ENCODE data around the gene SCN2A. TPM values are rescaled to one million over a fixed set of nuclear protein-coding genes. Genes with fewer than 3 reads are reported as not detected.

Gene SCN2A
- total and polyA plus RNA-seq, 2 donors (not counting 1 experiment from before 2014, with no cell fraction given) = 0.22 to 0.24 TPM

GRCh38 chr2:165382362-165382761 is 143.1 kb downstream of the SCN2A start:
- intact Hi-C loops (cut with micrococcal nuclease) = no loop called here
- ChIA-PET POLR2A (no interaction called here), CTCF (no interaction called here)
- H3K9ac ChIP-seq (ENCODE audit: low read length) = no peak overlapping the region
- no peak overlapping the region for H3K4me3 ChIP-seq (ENCODE audit: control extremely low read depth in 1 of 5, extremely low read depth in 1 of 5, insufficient read depth in 1 of 5, low read depth in 2 of 5, low read length in 4 of 5)
- ATAC-seq (ENCODE audit: low read depth) (no peak), DNase-seq (no peak)
- H3K27ac ChIP-seq (ENCODE audit: low read length in 2 of 2) = no peak overlapping the region
- no peak overlapping the region for H3K4me2 ChIP-seq (replicated peaks; ENCODE audit: low read depth, low read length, poor library complexity, severe bottlenecking)
- H3K27me3 ChIP-seq (replicated peaks in 1 of 4; ENCODE audit: control extremely low read depth in 1 of 4, control insufficient read depth in 3 of 4, insufficient read depth in 4 of 4, low read length in 3 of 4) = no peaks in the 10 kb centered on the region
- H3K79me2 ChIP-seq (ENCODE audit: control insufficient read depth, insufficient read depth, low read length) = no peaks in the 10 kb centered on the region
- H3K4me1 Mint-ChIP-seq = no peaks in the 10 kb centered on the region
- H4K20me1 ChIP-seq (ENCODE audit: control insufficient read depth, insufficient read depth, low read length, poor library complexity, severe bottlenecking) = no peaks in the 10 kb centered on the region
- H3K36me3 ChIP-seq (replicated peaks in 1 of 2; ENCODE audit: control extremely low read depth in 1 of 2, control insufficient read depth in 1 of 2, extremely low read depth in 1 of 2, insufficient read depth in 2 of 2, low read length in 1 of 2) = no peaks in the 10 kb centered on the region
- no peaks in the 10 kb centered on the region for H3K9me3 ChIP-seq (ENCODE audit: control extremely low read depth in 1 of 3, control insufficient read depth in 2 of 3, insufficient read depth in 1 of 3, low read length in 2 of 3)
- no peak overlapping the region for H3K4me3 Mint-ChIP-seq
- no peaks in the 10 kb centered on the region for H3K27me3 Mint-ChIP-seq
- no peaks in the 10 kb centered on the region for H3K9me3 Mint-ChIP-seq (ENCODE audit: insufficient read depth)
- H3K4me1 ChIP-seq (ENCODE audit: control insufficient read depth in 2 of 2, insufficient read depth in 2 of 2, low read length in 2 of 2) = no peaks in the 10 kb centered on the region
- TF ChIP-seq CTCF (IDR thresholded peaks at IDR 0.05) (no peak), EZH2 (IDR thresholded peaks at IDR 0.05; ENCODE audit: borderline replicate concordance, insufficient read depth, low read depth, low read length, poor library complexity, severe bottlenecking) (no peak)
- WGBS (ENCODE audit: insufficient coverage) = no CpG with 5 or more reads among the region's 2 CpGs
- no peak overlapping the region for H3K27ac Mint-ChIP-seq
- no peak overlapping the region for H2AFZ ChIP-seq (ENCODE audit: insufficient read depth, low read depth, low read length, poor library complexity, severe bottlenecking)

GRCh38 chr2:165390875-165391274 is 151.7 kb downstream of the SCN2A start:
- H3K36me3 ChIP-seq (replicated peaks in 1 of 2; ENCODE audit: control extremely low read depth in 1 of 2, control insufficient read depth in 1 of 2, extremely low read depth in 1 of 2, insufficient read depth in 2 of 2, low read length in 1 of 2) = no peaks in the 10 kb centered on the region
- no peak overlapping the region for H3K27ac ChIP-seq (ENCODE audit: low read length in 2 of 2)
- H2AFZ ChIP-seq (ENCODE audit: insufficient read depth, low read depth, low read length, poor library complexity, severe bottlenecking) = no peak overlapping the region
- no peaks in the 10 kb centered on the region for H3K4me1 ChIP-seq (ENCODE audit: control insufficient read depth in 2 of 2, insufficient read depth in 2 of 2, low read length in 2 of 2)
- ChIA-PET POLR2A (no interaction called here), CTCF (interaction anchor here (1.6 kb wide), 1 partner anchor 483 kb away, joined by 5 read pairs; no protein-coding TSS in a partner anchor)
- Mint-ChIP-seq H3K27ac (no peak overlapping the region), H3K9me3 (ENCODE audit: insufficient read depth) (no peaks in the 10 kb centered on the region), H3K4me3 (no peak overlapping the region), H3K4me1 (peaks cover 3% of the 10 kb centered on the region), H3K27me3 (peaks cover 3% of the 10 kb centered on the region)
- no peaks in the 10 kb centered on the region for H3K79me2 ChIP-seq (ENCODE audit: control insufficient read depth, insufficient read depth, low read length)
- TF ChIP-seq EZH2 (IDR thresholded peaks at IDR 0.05; ENCODE audit: borderline replicate concordance, insufficient read depth, low read depth, low read length, poor library complexity, severe bottlenecking) = no peak
- TF ChIP-seq CTCF (IDR thresholded peaks at IDR 0.05) = no peak
- H3K4me2 ChIP-seq (replicated peaks; ENCODE audit: low read depth, low read length, poor library complexity, severe bottlenecking) = no peak overlapping the region
- no peaks in the 10 kb centered on the region for H3K27me3 ChIP-seq (replicated peaks in 1 of 4; ENCODE audit: control extremely low read depth in 1 of 4, control insufficient read depth in 3 of 4, insufficient read depth in 4 of 4, low read length in 3 of 4)
- H3K9ac ChIP-seq (ENCODE audit: low read length) = no peak overlapping the region
- no peak for DNase-seq
- no peaks in the 10 kb centered on the region for H4K20me1 ChIP-seq (ENCODE audit: control insufficient read depth, insufficient read depth, low read length, poor library complexity, severe bottlenecking)
- intact Hi-C loops (cut with micrococcal nuclease) = no loop called here
- no peak for ATAC-seq (ENCODE audit: low read depth)
- H3K4me3 ChIP-seq (ENCODE audit: control extremely low read depth in 1 of 5, extremely low read depth in 1 of 5, insufficient read depth in 1 of 5, low read depth in 2 of 5, low read length in 4 of 5) = no peak overlapping the region
- no peaks in the 10 kb centered on the region for H3K9me3 ChIP-seq (ENCODE audit: control extremely low read depth in 1 of 3, control insufficient read depth in 2 of 3, insufficient read depth in 1 of 3, low read length in 2 of 3)
